Fibroblast of peridontal ligament (primary cell): ENCODE data around the gene LRIG2.

Source experiments
- DNase-seq: peaks from one replicate; pipeline ENCODE4 v3.0.0-alpha.2; 2010; ENCODE audit errors: extremely low read depth

LRIG2 gene

DNA sequence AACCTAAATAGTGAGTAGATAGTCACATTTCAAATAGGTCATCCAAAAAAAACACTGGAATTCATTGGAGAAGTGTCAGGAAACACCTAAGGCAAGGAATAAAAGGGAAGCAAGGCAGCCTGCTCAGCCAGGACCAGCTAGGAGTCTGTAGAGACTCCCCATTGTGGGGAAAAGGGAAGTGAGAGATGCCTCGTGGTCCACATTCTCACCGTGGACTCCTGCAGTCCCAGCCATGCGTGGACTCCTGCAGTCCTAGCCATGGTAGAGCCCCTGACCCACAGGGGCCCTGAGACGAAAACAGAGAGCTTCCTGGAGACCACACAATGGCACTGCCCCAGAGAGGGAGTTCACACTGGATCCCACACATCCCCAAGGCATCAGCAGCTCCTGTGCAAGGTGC lies 97.5 kb downstream of the LRIG2 start:
- no peak for DNase-seq

DNA sequence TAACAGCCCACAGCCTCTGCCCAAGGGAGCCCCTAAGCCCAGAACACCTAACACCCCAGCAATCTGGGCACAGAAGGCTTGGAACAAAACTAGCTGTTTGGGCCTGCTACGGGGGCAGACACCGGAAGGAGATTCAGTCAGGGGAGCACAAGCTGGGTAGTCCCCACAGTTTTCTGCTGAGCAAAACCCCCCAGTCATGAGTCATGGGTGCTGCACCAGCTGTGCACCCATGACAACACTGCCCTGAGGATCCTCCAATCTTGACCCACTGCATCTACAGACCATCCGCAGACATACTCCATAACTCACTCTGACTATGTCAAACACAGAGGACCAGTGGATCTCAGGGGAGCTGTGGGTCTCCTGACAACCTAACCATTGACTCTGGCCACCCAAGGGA lies 105.1 kb downstream of the LRIG2 start:
- no peak for DNase-seq

DNA sequence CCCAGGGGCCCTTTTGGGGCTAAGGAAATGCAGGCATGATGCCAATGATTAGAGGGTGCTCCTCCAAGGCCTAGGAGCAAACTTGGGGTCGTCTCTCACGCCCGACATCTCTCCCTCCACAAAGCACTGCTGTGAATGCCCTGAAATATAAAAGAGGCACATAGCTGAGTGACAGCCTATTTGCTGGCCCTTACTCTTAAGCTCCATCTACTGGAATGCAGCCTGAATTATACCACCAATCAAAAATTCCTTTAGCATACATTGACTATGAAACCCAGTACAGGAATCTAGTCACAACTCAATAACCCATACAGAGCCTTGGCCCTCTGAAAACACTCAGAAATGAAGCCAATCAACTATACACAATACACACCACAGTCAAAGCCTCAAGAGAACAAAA lies 105.5 kb downstream of the LRIG2 start:
- DNase-seq = peak; percentile 8
